HG03095 (cell line): ENCODE results near the gene FLNA.
"Not testable (repeated sequence)": the region's sequence is repeated elsewhere in the genome, so short reads cannot be mapped to it uniquely, and the experiment has no call there.

Experiments
- ATAC-seq: cut with Tn5 transposase; IDR thresholded peaks from one replicate; pipeline ENCODE4 v1.9.1; 2021; ENCODE audit warnings: moderate library complexity; ENCODE audit not compliant: unreplicated experiment

FLNA gene

DNA sequence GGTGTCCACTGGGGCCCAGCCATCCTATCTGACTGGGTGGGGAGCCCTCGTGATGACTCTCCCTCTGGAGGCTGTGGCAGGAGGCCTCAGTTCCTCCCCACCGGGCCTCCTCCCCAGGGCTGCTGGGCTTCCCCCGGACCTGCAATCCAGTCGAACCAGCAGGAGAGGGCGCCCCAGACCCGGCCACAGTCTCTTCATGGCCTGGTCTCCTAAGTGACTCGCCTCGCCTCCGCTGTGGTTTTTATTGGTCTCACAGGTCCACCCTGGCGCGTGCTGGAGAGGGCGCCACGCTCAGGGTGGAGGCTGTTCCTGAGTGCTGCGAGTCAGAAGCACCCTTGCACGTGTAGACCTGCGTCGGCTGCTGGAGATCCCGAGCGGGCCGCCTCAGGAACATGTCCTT lies 30.8 kb downstream of the FLNA start:
- ATAC-seq: not testable (repeated sequence)

DNA sequence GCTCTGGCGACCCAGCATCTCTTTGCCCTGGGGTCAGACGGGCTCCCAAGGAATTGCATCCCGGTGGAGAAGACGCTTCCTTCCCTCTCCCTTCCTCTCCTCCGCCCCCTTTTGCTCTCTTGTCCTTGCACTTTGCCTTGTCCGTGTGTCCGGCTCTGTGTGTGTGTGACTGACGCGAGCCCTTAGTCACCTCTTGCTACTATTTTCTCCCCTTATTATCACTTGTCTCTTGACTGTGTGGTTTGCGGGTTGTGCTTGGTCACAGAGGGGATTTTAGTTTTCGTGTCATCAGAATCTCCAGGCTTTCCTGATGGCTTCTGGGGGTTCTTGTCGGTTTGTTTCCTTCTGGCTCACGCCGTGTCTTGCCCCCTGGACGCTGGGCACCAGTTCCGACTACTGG lies 31.4 kb downstream of the FLNA start:
- ATAC-seq: not testable (repeated sequence)

DNA sequence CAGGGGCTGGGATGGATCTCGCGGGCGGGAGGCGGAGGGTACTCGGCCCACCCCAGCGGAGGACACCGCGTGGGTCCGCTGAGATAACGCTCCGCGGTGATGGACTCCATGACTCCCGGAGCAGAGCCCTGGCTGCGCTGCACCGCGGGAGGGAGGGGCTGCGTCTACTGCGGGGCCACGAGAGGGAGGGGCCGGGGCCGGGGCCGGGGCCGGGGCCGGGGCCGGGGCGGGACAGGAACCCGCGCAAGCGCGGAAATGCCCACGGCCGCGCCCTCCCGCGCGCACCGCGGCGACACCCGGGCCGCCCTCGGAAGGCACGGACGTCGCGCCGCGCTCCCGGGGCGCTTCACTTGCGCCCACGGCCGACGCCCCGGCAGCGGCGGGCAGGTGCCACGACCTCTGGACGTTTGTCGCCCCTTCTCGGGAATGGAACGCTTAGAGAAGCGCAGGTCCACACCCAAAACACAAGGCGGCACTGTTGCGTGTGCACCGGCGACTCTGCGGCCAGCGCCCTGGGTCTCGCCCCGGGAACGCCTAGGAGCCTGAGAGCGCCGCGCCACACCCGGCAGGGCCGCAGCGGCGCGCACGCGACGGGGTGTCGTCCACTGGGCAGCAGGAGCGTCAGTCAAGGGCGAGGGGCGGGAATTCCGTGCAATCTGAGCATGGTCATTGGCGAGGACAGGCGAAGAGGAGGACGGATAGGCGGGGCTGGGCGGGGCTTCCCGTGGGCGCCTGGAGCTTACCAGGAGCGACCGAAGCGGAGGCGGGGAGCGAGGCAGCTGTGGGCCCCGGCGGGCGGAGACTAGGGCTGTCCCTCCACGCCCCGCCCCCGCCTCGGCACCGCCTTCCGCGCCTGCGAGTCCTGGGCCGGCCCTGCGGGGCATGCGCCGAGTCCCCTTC lies 32.8 kb downstream of the FLNA start:
- peak; percentile 60 for ATAC-seq

DNA sequence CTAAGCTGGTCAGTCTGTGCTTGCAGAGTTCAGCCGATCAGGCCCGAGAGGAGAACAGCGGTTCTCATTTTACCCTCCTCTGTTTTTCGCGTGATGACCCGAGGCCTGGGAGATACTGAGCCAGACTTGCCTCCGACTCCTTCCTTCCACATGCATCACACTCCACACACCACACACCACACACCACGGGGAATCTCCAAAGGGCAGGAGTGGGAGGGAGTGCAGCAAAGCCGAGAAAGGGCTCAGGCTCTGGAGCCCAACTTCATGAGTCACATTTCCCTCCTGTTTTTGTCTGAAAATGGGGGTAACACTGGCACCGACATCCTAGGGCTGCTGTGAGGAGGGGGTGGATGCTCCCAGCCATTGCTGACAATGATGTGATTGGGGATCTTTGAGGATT lies 39.9 kb downstream of the FLNA start:
- no peak for ATAC-seq

- ATAC-seq: peak; percentile 80
Observed at GRCh38 chrX:154333837-154334271, 40.6 kb downstream of the FLNA start.

- ATAC-seq: no peak
Observed at GRCh38 chrX:154333116-154333515, 41.3 kb downstream of the FLNA start.

DNA sequence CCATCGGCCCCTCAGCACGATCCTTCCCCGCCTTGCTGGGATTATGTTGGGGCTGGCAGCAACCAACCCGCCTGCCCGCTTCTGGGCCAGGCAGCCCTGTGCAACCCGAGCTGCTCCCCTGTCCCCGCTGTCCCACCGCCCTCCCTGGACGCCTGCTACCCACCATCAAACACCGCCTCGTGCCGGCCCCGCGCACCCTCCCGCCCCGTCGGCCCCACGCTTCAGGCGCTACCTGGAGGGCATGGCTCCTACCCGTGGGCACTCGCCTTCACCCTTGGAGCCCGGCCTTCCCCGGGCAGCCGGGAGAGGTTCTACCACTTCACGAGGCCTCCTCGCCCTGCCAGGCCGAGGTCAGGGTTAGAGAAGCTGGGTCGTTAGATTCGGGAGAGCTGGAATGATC lies 41.9 kb downstream of the FLNA start:
- ATAC-seq: no peak

GRCh38 chrX:154329294-154329693 lies 45.1 kb downstream of the FLNA start:
- no peak for ATAC-seq

DNA sequence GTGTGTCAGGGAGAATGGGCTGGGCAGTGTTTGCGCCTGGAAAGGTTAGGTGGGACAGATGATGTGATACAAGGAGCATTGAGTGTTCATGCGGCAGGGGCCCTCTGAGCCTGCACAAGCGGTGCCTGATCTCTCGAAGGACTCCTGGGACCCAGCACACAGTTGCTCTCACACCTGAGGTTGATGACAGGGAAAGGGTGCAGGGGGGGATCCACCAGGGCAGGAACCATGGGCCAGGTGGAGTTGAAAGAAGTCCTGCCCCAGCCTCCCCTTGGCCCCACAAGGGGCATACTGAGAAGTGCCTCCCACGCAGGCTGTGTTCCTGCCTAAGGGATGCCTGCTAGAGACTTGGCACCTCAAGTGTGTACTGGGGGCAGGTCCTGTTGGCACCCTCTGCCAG lies 45.8 kb downstream of the FLNA start:
- ATAC-seq: no peak

GRCh38 chrX:154327038-154327820 lies 47.2 kb downstream of the FLNA start:
- no peak for ATAC-seq

DNA sequence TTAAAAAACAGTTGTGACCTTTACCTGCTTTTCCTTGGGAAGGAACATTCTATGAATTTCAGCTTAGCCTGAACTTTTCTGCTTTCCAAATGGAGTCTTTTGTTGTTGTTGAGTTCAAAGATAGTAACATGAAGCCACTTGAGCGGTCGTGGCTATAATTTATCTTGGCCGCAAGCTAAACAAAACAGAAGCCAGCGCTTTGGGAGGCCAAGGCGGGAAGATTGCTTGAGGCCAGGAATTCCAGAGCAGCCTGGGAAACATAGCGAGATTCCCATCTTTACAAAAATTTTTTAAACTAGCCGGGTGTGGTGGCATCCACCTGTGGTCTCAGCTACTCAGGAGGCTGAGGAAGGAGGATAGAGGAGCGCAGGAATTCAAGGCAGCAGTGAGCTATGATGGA lies 48.9 kb downstream of the FLNA start:
- ATAC-seq: no peak

DNA sequence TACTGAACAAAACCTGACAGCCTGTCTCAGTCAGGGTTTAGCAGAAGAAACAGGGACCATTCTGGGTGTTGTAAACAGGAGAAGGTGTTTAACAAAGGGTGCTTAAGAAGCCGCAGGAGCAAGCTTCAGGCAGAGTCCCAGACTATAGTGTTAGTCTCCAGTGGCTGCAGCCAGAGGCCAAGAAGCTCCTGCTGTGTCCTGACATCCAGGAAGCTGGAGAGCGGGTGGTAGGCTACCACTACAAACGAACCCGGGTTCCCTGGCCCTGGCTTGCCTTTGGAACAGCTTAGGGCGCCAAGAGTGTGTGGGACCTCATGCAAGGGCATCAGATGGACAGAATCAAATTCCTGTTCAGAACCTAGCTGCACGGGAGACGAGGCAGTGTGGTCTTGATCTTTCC lies 50.9 kb downstream of the FLNA start:
- ATAC-seq: no peak

DNA sequence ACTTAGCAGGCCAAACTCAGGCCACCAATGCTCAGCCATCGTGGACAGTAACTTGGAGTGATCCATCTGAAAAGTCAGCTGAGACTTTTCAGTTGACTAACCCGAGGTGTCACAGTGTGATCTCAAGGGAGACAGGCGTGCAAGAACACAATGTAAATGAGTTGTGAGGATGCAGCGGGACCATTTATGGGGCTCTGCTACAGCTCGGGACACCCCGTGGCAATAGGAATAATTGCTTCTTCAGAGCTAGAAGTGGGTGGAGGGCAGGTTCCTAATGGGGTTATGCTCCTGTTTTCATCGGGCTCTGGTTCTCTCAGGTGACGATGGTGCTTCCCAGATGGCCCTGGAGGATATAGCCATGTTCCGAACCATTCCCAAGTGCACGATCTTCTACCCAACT lies 51.5 kb downstream of the FLNA start:
- ATAC-seq: no peak

- no peak for ATAC-seq
Observed at GRCh38 chrX:154321594-154321993, 52.8 kb downstream of the FLNA start.

GRCh38 chrX:154321152-154321551 lies 53.3 kb downstream of the FLNA start:
- ATAC-seq: no peak

GRCh38 chrX:154320406-154320805 lies 54.0 kb downstream of the FLNA start:
- no peak for ATAC-seq

- no peak for ATAC-seq
Observed at GRCh38 chrX:154317391-154317995, 56.9 kb downstream of the FLNA start.

GRCh38 chrX:154315416-154315815 lies 59.0 kb downstream of the FLNA start:
- ATAC-seq: no peak

GRCh38 chrX:154313147-154313546 lies 61.3 kb downstream of the FLNA start:
- no peak for ATAC-seq

DNA sequence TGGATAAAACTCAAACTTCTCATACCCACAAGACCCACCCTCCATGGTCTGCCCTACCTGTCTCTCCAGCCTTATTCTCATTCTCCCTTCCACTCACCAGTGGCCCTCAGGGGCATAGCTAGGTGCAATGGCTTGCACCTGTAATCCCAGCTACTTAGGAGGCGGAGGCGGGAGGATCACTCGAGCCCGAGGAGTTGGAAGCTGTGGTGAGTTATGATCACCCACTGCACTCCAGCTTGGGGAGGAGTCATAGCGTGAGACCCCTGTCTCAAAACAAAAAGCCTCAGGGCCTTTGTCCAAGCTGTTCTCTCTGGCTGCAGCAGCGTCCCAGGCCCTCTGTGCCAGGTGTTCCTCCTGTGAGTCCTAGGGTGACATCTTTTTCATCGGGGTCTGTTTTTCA lies 62.3 kb downstream of the FLNA start:
- no peak for ATAC-seq

GRCh38 chrX:154310616-154311536 lies 63.6 kb downstream of the FLNA start:
- ATAC-seq: no peak
